ENCODE data around the gene RPUSD3.

Gene RPUSD3

DNA sequence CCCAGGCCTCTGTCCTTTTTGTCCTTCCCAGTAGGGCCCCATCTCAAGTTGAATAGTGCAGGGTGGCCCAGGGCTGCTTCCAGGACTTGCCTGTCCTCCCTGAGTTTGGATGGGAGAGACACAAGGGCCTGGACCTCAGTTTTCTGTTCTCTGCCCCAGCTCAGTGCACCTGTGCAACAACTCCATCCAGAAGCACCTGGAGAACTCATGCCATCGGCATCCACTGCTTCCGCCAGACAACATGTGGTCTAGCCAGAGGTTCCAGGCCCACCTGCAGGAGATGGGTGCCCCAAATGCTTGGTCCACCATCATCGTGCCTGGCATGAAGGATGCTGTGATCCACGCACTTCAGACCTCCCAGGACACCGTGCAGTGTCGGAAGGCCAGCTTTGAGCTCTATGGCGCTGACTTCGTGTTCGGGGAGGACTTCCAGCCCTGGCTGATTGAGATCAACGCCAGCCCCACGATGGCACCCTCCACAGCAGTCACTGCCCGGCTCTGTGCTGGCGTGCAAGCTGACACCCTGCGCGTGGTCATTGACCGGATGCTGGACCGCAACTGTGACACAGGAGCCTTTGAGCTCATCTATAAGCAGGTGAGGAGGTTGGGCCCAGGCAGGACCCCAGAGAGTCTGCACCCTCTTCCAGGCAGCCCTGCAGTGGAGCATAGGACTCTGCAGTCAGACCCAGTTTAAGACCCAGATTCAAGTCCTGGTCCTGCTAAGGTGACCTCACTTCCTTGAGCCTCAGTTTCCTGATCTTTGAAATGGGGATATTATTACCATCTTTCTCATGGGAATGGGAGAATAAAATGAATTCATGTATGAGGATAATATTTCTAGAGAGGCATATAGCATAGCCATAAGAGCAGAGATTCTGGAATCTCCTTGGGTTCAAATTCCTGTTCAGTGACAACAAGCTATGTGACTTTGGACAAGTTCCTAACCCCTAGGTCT is 14.7 kb downstream of the RPUSD3 start:
- no peak for DNase-seq

DNA sequence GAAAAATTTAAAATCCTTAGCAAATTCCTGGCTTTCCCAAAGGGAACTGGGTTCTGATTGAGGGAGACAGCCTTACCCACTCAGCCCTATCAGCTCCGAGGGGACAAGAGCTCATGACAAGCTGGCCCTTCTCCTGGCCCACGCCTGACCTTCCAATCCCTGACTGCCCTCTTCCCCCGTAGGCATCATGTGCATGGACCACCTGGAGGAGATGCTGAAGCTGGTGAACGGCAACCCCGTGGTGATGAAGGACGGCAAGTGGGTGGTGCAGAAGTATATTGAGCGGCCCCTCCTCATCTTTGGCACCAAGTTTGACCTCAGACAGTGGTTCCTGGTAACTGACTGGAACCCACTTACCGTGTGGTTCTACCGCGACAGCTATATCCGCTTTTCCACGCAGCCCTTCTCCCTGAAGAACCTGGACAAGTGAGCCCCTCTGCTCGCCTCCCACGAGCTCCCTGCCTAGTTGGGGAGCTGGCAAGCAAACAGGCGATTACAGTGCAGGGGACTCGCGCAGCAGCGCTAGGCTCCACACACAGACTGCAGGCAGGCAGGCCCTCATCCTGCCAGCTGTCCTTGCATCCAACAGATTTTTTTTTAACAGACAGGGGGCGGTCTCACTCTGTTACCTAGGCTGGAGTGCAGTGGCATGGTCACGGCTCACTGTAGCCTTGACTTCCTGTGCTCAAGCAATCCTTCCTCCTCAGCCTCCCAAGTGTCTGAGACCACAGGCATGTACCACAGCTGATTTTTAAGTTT is 16.8 kb downstream of the RPUSD3 start:
- peak; percentile 44 for DNase-seq

DNA sequence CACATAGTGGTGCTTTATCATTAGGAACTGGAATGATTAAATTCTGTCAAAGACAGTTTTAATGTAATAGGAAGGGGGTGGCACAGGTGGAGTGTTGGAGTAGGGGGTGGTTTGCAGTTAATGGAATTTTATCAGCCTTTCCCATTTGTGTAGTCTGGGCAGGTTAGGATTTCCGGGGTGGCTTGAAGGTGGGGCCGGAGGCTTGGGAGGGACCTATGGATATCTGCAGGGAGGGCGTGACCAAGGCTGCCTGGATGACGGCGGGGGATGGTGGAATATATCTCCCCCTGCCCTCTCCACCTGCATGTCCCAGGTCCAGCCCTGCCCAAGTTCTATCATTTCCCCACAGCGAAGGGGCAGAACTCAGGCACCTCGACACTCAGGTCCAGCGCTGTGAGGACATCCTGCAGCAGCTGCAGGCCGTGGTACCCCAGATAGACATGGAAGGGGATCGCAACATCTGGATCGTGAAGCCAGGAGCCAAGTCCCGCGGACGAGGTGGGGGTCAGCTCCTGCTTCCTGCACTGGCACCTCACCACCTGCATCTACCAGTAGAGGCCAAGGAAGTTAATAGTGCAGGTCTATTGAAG is 18.3 kb downstream of the RPUSD3 start:
- no peak for DNase-seq

DNA sequence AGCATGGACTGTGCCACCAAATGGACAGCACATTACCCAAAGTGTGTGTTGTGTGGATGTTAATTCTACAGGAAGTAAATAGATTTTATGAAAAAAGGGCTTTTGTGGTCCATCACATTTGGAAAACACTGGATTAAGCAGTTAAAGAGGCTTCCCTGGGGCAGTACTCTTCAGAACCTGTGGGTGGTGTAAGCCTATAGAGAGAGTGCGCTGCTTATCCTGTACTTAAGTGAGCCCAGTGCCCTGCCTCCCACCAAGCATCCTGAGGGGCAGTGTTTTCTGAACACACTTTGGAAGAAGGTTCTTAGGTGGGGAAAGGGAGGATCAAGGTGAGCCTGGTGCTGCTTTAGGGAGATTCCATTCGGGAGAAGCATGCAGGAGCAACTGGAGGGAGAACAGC is 22.9 kb downstream of the RPUSD3 start:
- DNase-seq: peak; percentile 10

DNA sequence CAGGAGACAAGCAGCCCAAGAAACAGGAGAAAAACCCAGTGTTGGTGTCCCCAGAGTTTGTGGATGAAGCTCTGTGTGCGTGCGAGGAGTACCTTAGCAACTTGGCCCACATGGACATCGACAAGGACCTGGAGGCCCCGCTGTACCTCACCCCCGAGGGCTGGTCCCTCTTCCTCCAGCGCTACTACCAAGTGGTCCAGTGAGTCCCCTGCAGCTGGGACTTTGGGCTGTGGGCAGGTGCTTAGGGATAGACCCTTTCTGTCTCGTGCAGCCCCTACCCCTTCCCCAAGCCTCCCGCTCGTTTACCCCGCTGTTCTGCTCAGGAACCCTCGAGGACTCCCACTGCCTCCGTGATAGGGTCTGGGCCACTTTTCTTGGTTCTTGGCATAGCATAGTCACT is 23.3 kb downstream of the RPUSD3 start:
- DNase-seq: no peak

DNA sequence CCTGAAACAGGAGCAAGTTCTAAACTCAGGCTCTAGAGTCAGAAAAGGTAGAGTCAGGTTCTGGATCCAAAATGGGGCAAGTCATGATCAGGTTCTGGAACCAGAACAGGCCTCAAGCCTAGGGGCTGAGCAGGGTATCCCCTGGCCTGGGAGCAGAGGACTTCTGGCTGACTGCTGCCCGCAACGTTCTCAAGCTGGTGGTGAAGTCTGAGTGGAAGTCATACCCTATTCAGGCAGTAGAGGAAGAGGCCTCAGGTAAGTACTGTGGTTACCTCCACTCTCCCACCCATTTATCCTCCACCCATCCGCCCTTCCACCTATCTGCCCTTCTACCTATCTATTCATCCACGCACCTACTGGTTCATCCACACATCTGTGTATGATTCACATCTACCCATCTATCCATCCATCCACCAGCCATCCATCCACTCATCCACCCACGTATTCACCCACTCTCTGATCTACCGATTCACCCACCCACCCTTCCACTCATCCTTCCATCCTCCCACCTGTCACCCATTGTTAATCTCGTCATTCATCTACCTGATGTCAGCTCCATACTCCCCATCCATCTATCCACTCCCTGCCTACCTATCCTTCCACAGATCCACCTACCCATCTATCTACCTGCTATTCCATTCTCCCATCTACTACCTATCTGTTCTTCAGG is 25.0 kb downstream of the RPUSD3 start:
- no peak for DNase-seq

DNA sequence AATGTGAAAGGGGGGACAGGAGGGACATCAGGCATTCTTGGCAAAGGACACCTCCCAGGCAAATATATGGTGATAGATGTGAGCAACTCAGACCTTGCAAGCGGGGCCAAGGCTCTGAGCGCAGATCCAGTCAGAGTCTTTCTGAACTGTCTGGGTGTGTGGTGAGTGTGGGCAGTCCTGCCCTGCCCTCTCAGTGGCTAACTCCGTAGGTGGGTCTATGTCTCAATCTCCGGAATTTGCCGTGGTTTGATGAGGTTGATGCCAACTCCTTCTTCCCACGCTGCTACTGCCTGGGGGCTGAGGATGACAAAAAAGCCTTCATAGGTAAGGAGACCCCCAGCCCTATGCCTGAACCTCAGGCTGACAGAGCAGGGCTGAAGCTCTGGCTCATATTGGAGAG is 26.4 kb downstream of the RPUSD3 start:
- DNase-seq: no peak

DNA sequence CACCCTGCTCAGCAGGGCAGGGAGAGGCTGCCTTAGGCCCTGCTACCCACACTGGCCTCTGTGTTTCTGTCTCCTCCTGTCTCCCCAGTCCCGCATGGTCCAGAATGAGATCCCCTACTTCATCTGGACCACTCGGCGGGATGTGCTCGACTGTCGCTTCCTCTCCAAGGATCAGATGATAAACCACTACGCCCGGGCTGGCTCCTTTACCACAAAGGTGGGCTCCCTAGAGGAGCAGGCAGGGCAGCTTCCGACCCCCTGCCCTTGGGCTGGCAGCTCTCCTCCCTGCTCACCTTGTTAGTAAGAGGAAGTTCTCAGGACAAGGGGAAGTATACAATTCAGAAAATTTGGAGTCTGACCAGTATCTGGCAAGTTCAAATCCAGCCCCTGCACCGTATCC is 27.8 kb downstream of the RPUSD3 start:
- DNase-seq: no peak

DNA sequence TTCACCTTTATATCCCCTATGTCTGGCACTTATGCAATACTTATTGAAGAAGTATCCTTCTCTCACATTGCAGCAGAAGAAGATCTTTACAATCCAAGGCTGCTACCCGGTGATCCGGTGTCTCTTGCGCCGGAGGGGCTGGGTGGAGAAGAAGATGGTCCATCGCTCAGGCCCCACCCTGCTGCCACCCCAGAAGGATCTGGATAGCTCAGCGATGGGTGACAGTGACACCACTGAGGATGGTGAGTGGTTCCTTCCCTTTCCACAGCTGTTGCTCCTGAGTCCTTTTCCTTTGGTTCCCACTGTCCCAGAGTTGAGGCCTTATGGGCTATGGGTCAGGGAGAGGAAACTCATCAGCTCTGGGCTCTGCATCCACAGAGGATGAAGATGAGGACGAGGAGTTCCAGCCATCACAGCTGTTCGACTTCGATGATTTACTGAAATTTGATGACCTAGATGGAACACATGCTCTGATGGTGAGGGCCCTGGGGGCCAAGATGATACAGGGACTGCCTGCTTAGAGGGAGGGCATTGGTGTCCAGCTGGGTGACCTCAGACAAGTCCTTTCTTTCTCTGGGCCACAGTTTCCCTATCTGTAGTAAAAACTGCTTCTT is 30.8 kb downstream of the RPUSD3 start:
- no peak for DNase-seq

DNA sequence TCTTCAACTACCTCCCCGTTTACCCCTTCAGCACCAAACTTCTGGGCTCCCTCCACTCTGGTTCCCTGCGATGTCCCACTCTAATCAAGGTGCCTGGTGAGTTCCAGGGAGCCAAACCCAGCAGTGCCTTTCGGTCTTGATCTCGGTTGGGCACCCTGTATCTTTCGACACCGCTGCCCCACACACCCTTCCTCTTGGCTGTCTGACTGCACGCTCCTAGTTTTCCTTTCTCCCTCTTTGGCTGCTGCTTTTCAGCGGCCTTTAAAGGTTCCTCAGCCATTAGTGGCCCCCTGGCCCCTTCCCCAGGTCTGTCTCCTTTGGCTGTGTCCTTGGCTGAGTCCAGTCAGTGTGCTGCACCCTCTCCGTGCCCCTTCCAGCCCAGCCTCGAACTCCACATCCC is 33.0 kb downstream of the RPUSD3 start:
- no peak for DNase-seq

DNA sequence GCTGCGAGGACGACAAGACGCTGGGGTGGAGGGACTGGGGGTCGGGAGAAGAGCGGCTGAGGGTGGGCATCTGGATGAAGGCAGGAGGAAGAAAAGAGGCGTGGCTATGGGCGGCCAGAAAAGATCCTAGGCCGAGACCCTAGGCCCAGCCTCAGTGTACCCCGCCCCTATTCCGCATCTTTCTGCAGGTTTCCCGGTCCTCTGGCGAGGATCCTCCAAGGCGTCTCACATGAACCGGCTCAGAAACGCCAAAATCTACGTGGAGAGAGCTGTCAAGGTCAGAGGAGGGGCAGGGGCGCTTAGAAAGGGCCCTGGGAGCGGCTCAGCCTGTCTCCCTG is 33.4 kb downstream of the RPUSD3 start:
- no peak for DNase-seq

DNA sequence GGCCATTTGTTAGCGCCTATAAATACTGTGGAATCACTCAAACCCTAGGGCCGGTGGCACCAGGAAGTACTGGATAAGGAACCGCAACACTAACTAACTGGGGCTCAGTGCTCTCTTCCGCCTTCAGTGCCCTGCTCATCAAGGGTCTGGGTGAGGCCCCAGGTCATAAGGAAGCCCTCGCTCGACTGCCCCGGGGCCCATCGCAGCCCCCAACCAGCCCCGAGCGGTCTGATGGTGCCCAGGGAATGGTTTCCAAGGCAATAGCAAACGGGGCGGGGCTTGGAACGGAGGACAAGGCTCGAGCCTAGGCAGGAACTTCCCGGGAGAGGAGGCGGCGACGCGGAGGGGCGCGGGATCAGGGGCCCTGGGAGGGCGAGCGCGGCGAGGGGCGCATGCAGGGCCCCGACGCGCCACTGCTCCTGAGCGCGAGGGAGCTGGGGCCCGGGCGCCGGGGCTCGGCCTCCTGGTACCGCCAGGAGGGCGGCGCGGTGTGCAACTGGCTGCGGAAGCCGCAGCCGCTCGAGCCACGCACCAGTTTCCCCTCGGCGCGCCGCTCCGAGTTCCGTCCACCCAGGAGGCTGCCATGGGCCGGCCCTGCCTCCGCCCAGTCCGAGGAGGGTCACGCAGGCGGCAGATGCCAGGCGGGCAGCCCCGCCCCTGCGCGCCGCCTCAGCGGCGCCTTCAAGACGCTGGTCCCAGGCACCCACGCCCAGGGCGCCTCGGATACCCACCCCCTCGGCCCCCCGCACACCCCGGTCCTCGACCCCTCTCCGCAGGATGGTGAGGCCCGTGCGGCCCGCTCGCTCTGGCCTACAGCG is 34.0 kb downstream of the RPUSD3 start, which contains the start of gene TTLL3:
Gene TTLL3 (plus strand): TSS at position 648 of the 818 bp plus-strand sequence. CDS start 400 bp downstream, outside the sequence.
- peak; percentile 83 for DNase-seq

DNA sequence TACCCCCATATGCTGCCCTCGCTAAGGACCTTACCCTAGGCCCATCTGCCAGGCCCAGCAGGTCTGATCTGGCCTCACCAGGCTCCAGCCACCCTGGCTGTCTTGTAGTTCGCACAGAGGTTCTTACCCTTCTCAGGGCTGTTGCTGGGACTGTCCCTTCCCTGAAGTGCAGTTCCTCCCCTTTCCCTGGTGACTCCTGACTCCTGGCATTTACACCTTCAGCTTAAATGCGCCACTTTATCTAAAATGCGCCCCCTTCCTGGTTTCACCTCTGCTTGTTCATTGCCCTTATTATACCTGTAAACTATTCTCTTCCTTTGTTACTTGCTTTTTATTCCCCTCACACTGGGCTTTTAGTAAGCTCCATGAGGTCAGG is 34.6 kb downstream of the RPUSD3 start:
- peak; percentile 26 for DNase-seq

DNA sequence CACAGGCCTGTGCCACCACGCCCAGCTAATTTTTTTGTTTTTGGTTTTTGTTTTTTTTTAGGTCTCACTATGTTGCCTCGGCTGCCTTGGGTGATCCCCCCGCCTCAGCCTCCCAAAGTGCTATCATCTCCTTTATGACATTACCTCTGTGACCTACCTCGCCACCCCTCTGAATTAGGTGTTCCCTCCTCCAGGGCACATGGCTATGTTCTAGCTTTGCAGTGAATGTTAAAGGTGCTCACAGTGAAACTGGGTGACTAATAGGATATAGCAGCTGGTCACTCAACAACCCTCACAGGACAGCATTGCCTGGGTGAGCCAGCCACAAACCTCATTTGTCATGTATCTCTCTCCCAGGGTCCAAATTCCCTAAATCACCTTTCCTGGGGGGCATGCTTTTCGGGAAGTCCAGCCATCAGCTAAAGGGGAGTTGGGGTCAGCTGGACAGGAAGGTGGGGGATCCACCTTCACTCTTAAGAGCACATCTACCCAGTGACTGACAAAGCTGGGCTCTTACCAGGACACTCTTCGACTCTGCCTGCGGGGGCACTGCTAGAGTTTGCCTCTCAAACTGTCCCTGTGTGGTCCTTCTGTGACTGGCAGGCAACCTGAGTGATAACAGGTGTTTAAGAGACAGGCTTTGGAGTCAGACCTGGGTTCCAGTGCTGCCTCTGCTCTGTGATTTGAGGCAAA is 35.3 kb downstream of the RPUSD3 start:
- peak; percentile 69 for DNase-seq

DNA sequence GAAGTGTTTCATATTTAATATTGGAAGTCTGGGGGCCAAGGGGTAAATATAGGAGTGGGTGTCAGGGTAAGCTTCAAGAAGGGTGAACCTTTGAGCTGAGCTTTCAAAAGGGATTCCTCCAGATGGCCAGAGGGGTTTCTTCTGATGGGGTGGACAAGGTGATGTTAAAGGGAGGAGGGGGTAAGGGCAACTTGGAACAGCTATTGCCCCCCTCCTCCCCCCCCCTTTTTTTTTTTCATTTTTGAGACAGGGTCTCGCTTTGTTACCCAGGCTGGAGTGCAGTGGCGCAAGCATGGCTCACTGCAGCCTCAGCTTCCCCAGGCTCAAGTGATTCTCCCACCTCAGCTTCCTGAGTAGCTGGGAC is 35.8 kb downstream of the RPUSD3 start:
- no peak for DNase-seq

DNA sequence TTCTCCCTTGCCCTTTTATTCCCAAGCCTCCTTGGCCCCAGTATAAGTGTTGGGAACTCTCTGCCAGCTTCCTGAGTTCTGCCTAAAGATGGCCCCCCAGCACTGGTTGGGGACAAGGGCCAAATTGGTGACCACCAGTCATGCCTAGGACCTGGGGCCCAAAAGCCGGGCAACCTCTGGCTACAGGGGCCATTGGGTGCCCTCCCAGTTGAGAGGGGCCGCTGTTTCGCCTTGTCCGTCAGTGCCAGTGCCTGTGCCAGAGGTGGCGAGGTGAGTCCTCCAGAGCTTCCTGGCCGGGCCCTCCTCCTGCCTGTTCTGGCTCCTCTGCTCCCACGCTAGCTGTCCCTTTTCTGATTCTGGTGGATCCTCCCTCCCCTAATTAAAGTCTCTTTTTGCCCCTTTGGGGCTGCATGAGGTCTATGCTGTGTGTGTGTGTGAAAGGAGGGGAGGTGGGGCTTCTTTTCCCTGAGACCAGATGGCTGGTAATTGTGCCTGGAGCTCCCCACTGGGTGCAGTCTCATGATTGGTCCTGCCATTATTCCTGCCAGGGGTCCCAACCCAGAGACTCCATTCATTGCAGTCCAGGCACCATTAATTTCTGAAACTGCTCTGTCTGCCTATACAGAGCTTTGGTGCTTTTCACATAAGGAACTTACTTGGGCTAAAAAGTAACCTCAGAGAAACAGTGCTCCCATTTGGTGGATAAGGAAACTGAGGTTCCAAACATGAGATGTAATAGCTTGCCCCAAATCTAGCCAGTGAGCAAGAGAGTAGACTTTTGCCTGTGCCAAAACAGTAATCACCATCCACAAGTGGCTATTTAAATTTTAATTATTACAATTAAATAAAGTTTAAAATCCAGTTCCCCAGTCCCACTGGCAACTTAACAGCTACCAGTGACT is 36.9 kb downstream of the RPUSD3 start:
- DNase-seq: peak; percentile 92

DNA sequence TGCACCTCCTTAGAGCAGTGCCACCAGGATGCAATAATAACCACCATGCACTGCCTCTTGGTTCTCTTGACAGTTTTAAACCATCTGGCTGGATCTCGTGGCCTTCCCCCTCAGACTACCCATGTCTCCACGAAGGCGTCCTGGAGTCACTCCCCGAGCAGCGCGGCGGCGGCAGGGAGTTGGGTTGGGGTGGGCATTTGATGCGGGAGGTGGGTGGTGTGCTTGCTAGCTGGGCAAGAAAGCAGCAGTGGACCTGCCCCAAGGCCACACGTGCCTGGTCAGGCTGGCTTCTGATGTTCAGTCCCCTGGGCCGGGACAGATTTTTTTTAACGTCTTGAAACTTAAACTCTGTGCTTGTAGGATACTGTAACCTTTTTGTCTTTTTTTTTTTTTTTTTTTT is 37.7 kb downstream of the RPUSD3 start:
- no peak for DNase-seq

DNA sequence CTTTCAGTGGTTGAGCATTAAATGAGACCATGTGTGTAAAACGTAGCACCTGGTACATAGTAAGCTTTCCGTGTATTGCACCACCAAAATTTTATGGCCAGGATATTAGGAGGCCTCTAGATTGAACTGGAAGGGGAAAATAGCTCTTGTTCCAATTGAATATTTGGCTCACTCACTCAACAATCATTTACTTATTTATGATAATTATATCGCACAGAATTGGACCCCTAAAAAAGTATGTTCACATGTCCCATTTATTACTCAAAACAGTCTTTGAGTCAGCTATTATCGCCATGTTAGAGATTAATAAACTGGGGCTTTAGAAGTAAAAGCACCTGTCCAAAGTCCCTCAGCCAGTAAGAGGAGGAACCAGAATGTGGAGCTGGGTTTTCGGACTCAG is 38.8 kb downstream of the RPUSD3 start:
- no peak for DNase-seq

DNA sequence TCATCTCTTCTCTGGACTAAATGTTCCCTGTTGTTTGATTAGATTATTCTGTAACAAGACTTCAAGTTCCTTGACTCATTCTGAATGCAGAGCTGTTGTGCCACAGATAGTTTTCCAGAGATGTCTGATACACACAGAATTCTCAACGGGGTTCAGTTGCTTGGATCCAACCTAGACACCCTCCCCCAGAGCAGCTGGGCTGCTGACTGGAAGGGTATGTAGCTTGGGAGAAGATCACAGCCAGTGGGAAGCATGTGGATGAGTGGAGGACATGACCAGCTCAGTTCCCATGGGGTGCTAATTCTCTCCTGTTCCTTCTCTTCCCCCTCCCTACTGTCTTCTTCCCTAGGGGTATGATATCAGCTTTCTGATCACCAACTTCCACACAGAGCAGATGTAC is 40.3 kb downstream of the RPUSD3 start:
- DNase-seq: no peak

DNA sequence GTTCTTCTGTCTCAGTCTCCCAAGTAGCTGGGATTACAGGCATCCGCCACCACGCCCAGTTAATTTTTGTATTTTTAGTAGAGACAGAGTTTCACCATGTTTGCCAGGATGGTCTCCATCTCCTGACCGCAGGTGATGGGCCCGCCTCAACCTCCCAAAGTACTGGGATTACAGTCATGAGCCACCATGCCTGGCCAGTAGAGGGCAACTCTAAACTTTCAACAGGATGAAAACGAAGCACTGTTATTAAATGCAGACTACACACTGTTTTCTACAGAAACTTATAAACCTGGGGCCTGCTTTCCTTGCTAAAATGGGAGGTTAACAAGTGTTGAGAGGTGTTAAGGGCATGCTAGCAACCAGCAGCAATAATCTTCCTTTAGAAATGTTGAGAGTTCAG is 43.3 kb downstream of the RPUSD3 start:
- no peak for DNase-seq

All from NCI-H69 (cell line).